Nucleus accumbens (tissue), 56 donors: Measurements from ENCODE around the gene STMN3.
"Not testable (repeated sequence)": the region's sequence is repeated elsewhere in the genome, so short reads cannot be mapped to it uniquely, and the experiment has no call there.

ENCODE experiments used
- DNase-seq, 56 donors: peaks; one replicate each; lab custom pipeline; 2025; lab: John Stamatoyannopoulos, UW

Gene STMN3

GRCh38 chr20:63659370-63659769, 6.1 kb upstream of the STMN3 start:
- DNase-seq: no peak

DNA sequence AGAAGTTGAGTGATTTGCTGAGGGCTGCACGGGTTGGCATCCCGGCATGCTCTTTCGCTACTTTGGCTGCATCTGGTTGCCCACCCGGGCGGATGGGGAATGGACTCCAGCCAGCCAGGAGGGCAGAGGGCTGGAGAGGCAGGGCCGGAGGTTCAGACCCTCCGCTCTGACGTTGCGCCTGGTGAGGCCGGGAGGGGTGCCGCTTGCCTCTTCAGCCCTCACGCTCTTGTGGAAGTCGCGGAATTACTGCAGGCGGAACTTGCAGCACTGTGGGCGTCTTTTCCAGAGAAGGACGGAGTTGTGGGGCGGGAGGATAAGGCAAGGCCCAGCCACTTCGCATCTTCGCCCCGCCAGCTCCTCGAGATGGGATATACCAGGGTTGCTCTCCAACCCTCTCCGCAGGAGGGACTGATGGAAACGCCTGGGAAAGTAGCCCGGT, 5.5 kb upstream of the STMN3 start:
- peak in 10 of 56 donors; percentile 41 to 80 (median 61) for DNase-seq

DNA sequence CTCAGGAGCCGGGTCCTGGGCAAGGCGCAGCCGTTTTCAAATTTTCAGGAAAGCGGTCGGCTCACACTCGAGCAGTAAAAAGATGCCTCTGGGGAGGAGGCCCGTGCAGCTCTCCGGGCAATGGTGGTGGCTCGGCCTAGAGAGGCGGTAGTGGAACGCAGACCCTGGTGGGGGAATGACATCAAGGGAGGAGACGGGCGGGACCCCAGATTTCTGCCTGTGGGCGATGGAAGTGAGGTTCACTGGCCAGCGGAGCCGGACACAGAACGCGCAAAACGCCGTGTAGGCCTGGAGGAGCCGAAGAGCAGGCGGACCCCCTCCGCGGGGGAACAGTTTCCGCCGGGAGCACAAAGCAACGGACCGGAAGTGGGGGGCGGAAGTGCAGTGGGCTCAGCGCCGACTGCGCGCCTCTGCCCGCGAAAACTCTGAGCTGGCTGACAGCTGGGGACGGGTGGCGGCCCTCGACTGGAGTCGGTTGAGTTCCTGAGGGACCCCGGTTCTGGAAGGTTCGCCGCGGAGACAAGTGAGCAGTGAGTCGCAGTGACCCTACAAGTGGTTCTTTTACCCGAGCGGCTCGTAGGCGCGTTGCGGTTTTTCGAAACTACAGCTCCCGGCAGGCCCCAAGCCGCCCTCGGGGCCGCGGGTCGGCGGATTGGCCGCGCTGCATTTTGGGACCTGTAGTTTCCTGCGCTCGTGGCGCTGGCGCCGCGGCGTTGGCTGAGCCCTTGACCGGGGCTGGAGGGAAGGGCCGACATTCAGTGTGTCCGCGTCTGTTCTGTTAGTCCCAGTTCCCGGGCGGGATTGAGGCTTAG, 4.9 kb upstream of the STMN3 start, which contains the start of gene RTEL1:
Gene RTEL1, plus strand, starts transcription at position 376 of the 812 bp plus-strand sequence. CDS start 1,091 bp downstream, outside the sequence.
- DNase-seq: peak in 55 of 56 donors; percentile 66 to 98 (median 94)

GRCh38 chr20:63657260-63657936, 4.2 kb upstream of the STMN3 start:
- peak in 3 of 56 donors; percentile 46 to 54 (median 51) for DNase-seq

DNA sequence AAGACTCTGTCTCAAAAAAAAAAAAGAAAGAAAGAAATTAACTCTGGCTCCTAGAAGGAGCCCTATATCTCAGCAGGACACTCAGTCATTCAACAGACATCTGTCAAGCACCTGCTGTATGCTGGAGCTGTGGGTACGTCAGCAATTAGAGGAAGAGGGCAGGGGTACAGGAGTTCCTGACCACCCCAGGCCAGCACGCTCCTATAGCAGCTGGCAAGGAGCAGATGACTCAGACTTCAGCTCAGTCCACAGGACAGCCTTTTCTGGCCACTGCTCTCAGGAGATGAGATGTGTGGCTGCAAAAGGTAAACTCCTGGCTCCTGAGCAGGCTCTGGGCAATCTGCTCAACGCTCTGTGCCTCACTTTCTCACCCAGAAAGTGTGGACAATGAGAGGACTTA, 3.2 kb upstream of the STMN3 start:
- DNase-seq: no peak

- DNase-seq: no peak
Observed at GRCh38 chr20:63655249-63655648, 2.0 kb upstream of the STMN3 start.

GRCh38 chr20:63653974-63654668, 897 bp upstream of the STMN3 start:
- DNase-seq: no peak

GRCh38 chr20:63652192-63652980, 838 bp downstream of the STMN3 start:
- peak in 2 of 56 donors; percentile 31 to 68 for DNase-seq

DNA sequence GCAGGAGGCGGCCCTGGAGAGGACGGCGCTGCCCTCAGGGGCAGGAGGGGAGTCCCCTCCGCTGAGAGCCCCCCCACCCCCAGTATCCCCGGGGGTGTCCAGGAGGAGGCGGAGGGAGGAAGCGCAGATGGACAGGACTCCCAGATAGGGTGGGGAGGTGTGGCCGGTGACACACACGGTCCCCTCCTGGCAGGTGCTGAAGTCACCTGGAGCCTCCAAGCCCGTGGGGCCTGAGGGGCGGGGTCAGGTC, 1.4 kb downstream of the STMN3 start:
- DNase-seq: no peak

- DNase-seq: not testable (repeated sequence)
Observed at GRCh38 chr20:63650486-63650885, 2.7 kb downstream of the STMN3 start.

DNA sequence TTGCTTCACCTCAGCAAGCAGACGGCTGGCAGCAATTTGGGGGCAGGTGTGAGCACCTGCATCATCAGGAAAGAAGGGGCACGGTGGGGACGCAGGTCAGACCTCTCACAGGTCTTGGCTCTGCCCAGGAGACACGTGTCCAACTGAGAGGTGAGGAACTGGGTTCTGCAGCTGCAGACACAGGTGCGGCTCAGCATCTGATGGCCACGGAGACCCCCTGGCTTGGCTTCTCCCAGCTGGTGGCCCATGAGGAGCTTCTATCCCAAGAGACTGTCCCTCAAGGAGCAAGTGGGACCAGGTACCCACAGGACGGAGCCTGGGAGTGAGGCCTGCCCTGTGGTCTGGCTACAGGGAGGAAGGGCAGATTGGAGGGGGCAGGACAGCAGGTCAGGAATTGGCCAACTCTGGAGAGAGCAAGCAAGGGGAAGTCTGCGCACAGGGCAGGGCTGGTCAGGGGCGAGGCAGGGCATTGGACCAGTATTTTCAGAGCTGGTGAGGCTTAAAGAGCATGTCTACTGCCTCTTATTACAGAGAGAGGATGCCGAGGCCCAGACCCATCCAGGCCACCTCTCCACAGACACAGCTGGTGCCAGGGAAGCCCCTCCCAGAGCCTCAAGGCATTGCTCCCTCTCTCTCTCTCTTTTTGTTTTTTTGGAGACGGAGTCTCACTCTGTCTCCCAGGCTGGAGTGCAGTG, 4.2 kb downstream of the STMN3 start:
- no peak for DNase-seq

DNA sequence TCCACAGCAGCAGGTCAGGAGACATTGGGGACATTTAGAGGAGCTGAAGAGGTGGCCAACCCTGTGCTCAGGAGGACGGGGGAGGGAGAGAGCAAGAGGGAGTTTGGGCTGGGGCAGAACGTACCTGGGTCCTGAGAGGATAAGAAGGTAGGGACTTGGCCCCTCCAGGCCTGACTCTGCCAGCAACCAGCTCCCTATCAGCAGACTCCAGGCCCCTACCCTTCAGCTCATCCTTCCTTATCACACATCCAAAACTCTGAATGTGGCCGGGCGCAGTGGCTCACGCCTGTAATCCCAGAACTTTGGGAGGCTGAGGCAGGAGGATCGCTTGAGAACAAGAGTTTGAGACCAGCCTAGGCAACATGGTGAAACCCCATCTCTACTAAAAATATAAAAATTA, 5.0 kb downstream of the STMN3 start:
- no peak for DNase-seq

GRCh38 chr20:63645218-63645617, 8.0 kb downstream of the STMN3 start:
- no peak for DNase-seq

GRCh38 chr20:63643946-63644345, 9.3 kb downstream of the STMN3 start:
- no peak for DNase-seq

GRCh38 chr20:63643499-63643898, 9.7 kb downstream of the STMN3 start:
- DNase-seq: no peak

- DNase-seq: no peak
Observed at GRCh38 chr20:63642527-63643247, 10.5 kb downstream of the STMN3 start.

GRCh38 chr20:63641792-63642523, 11.3 kb downstream of the STMN3 start:
- peak; percentile 23 to 98 (median 86) for DNase-seq

DNA sequence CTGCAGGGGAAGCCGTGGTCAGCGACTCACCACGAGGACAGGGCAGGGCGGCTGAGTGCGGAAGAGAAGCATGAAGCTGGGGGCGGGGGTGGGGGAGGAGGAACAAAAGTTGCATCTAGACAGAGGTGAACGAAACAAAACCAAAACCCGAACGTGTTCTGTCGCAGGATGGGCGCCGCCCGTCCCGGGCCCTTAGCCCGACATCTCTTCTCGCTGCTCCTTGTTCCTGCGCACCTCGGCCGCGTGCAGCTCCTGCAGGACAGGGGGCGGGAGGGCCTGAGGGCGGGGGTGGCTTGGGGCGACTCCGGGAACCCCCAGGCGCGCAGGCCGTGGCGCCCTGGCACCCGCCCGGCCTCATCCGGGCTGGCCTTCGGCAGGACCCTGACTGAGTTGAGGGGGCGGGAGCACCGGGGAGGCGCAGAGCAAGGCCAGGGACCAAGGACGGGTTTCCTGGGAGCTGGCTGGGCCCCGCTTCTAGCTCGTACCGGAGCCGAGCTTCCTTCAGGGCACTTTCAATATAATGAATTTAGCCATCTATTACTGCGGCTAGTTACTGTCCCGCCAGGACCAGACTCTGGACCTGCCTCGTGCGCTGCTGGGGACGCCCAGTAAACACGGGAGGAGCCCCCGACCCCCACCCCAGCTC, 12.0 kb downstream of the STMN3 start:
- peak in 1 of 56 donors; percentile 39 for DNase-seq
